AG10803 (cell line): ENCODE results near the gene TGOLN2.

Source experiments
- DNase-seq: peaks from one replicate; pipeline ENCODE4 v3.0.0; 2010; ENCODE audit warnings: low read depth
- H3K4me3 ChIP-seq: 2 replicates; pipeline ENCODE4 v1.5.1; 2011; ENCODE audit warnings: mild to moderate bottlenecking, low read length, control low read depth
- CTCF ChIP-seq: conservative IDR thresholded peaks from 2 replicates; pipeline ENCODE4 v1.5.1; 2011; ENCODE audit warnings: mild to moderate bottlenecking, low read length, control low read depth, inconsistent platforms

The TGOLN2 gene

GRCh38 chr2:85302121-85302520 is 25.7 kb downstream of the TGOLN2 start:
- no peak overlapping the region for H3K4me3 ChIP-seq
- no peak for DNase-seq
- no peak for TF ChIP-seq CTCF

GRCh38 chr2:85291425-85292023 is 36.3 kb downstream of the TGOLN2 start:
- TF ChIP-seq CTCF = no peak
- H3K4me3 ChIP-seq = no peak overlapping the region
- no peak for DNase-seq

GRCh38 chr2:85288244-85288725 is 39.5 kb downstream of the TGOLN2 start:
- no peak for TF ChIP-seq CTCF
- peak; percentile 67 for DNase-seq
- no peak overlapping the region for H3K4me3 ChIP-seq

- H3K4me3 ChIP-seq = no peak overlapping the region
- no peak for TF ChIP-seq CTCF
- DNase-seq = no peak
These were observed 40.1 kb downstream of the TGOLN2 start for GRCh38 chr2:85287721-85288120.

- TF ChIP-seq CTCF = no peak
- no peak overlapping the region for H3K4me3 ChIP-seq
- DNase-seq = no peak
These were observed 40.9 kb downstream of the TGOLN2 start for GRCh38 chr2:85286918-85287317.

GRCh38 chr2:85283641-85284040 is 44.1 kb downstream of the TGOLN2 start:
- TF ChIP-seq CTCF = no peak
- H3K4me3 ChIP-seq = no peak overlapping the region
- no peak for DNase-seq

GRCh38 chr2:85282914-85283313 is 44.9 kb downstream of the TGOLN2 start:
- no peak for TF ChIP-seq CTCF
- DNase-seq = no peak
- H3K4me3 ChIP-seq = no peak overlapping the region
